ENCODE data around the gene HDAC2. TPM values are rescaled to one million over a fixed set of nuclear protein-coding genes. Genes with fewer than 3 reads are reported as not detected.
"Not testable (repeated sequence)": the region's sequence is repeated elsewhere in the genome, so short reads cannot be mapped to it uniquely, and the experiment has no call there.

The HDAC2 gene
- total and polyA plus RNA-seq, 11 donors: 18.3 to 64.7 (median 48.0) TPM

- H3K9me3 ChIP-seq: peaks cover 0 to 3% (median 0%) of the 10 kb centered on the region in 12 donors
- H3K27ac ChIP-seq: peak overlapping the region in 5 of 12 donors; percentile 1 to 45 (median 16)
- intact Hi-C loops (cut with DNase I): loop anchor here in 7 of 10 donors (5.0 to 10.0 kb wide), 3 partner anchors 108 to 305 kb away; no protein-coding TSS in a partner anchor
- 41 to 54% (median 45%) methylated on average over 3 of the region's 3 CpGs for WGBS, 4 donors
- TF ChIP-seq CTCF (IDR thresholded peaks at IDR 0.05) (no peak), POLR2A (IDR thresholded peaks at IDR 0.05) (no peak)
- H3K4me3 ChIP-seq: no peak overlapping the region
- ATAC-seq: peak in 3 of 4 donors; percentile 58 to 67 (median 66)
- no peak for DNase-seq
- H3K4me1 ChIP-seq: peaks cover 0 to 32% (median 18%) of the 10 kb centered on the region in 12 donors
- no peaks in the 10 kb centered on the region for H3K27me3 ChIP-seq
- no peaks in the 10 kb centered on the region for H3K36me3 ChIP-seq
These were observed 26.2 kb upstream of the HDAC2 start for GRCh38 chr6:113997116-113997515.

- no peaks in the 10 kb centered on the region for H3K36me3 ChIP-seq
- intact Hi-C loops (cut with DNase I): loop anchor here in 8 of 10 donors (2.0 to 10.0 kb wide), 4 partner anchors 109 to 307 kb away; no protein-coding TSS in a partner anchor
- ATAC-seq (peak; percentile 78 to 97 (median 96)), DNase-seq (peak in 4 of 5 donors; percentile 38 to 79 (median 59))
- H3K9me3 ChIP-seq: peaks cover 0 to 3% (median 0%) of the 10 kb centered on the region in 12 donors
- 12 to 32% (median 15%) methylated on average over 4 of the region's 4 CpGs for WGBS, 4 donors
- H3K27ac ChIP-seq: peak overlapping the region in 6 of 12 donors; percentile 1 to 32 (median 19)
- H3K27me3 ChIP-seq: no peaks in the 10 kb centered on the region
- H3K4me1 ChIP-seq: peaks cover 0 to 32% (median 18%) of the 10 kb centered on the region in 12 donors
- peak in 1 of 12 donors; percentile 16 for TF ChIP-seq CTCF (IDR thresholded peaks at IDR 0.05)
- no peak for TF ChIP-seq POLR2A (IDR thresholded peaks at IDR 0.05)
- no peak overlapping the region for H3K4me3 ChIP-seq
These were observed 24.7 kb upstream of the HDAC2 start for GRCh38 chr6:113995634-113996033.

GRCh38 chr6:113994934-113995342 is 24.0 kb upstream of the HDAC2 start:
- ATAC-seq: peak; percentile 53 to 84 (median 79)
- H3K4me3 ChIP-seq: no peak overlapping the region
- peaks cover 0 to 32% (median 18%) of the 10 kb centered on the region in 12 donors for H3K4me1 ChIP-seq
- peak overlapping the region in 4 of 12 donors; percentile 1 to 22 (median 19) for H3K27ac ChIP-seq
- H3K27me3 ChIP-seq: no peaks in the 10 kb centered on the region
- peaks cover 0 to 5% (median 0%) of the 10 kb centered on the region in 12 donors for H3K9me3 ChIP-seq
- DNase-seq: peak in 2 of 5 donors; percentile 26
- TF ChIP-seq CTCF (IDR thresholded peaks at IDR 0.05): peak; percentile 24 to 61 (median 44)
- TF ChIP-seq POLR2A (IDR thresholded peaks at IDR 0.05): no peak
- no peaks in the 10 kb centered on the region for H3K36me3 ChIP-seq
- intact Hi-C loops (cut with DNase I): loop anchor here in 8 of 10 donors (2.0 to 10.0 kb wide), 4 partner anchors 110 to 307 kb away; no protein-coding TSS in a partner anchor

GRCh38 chr6:113989675-113990074 is 18.7 kb upstream of the HDAC2 start:
- ATAC-seq (no peak), DNase-seq (no peak)
- intact Hi-C loops (cut with DNase I): loop anchor here in 6 of 10 donors (5.0 to 10.0 kb wide), 2 partner anchors 115 to 118 kb away; no protein-coding TSS in a partner anchor
- TF ChIP-seq POLR2A (IDR thresholded peaks at IDR 0.05): no peak
- no peak for TF ChIP-seq CTCF (IDR thresholded peaks at IDR 0.05)
- Histone ChIP-seq H3K9me3 (peaks cover 0 to 5% (median 0%) of the 10 kb centered on the region in 12 donors), H3K27me3 (no peaks in the 10 kb centered on the region), H3K4me1 (peaks cover 0 to 6% (median 0%) of the 10 kb centered on the region in 12 donors), H3K4me3 (no peak overlapping the region), H3K27ac (no peak overlapping the region), H3K36me3 (no peaks in the 10 kb centered on the region)

GRCh38 chr6:113982675-113983074 is 11.7 kb upstream of the HDAC2 start:
- not testable (repeated sequence) for H3K4me3 ChIP-seq

More at GRCh38 chr6:113982675-113983074, 11.7 kb upstream of the HDAC2 start:
- not testable (repeated sequence) for H3K27me3 ChIP-seq, H3K36me3 ChIP-seq, DNase-seq, H3K27ac ChIP-seq, ATAC-seq, H3K9me3 ChIP-seq
- WGBS, 4 donors: 82 to 93% (median 87%) methylated on average over 5 of the region's 5 CpGs
- intact Hi-C loops (cut with DNase I): loop anchor here in 1 of 10 donors (10.0 kb wide), 1 partner anchor 122 kb away; no protein-coding TSS in a partner anchor
- H3K4me1 ChIP-seq: peaks cover 0 to 11% (median 0%) of the 10 kb centered on the region in 12 donors
